Measurements from ENCODE around the gene ZNF232. TPM values are rescaled to one million over a fixed set of nuclear protein-coding genes. Genes with fewer than 3 reads are reported as not detected.

ZNF232 gene
- polyA plus RNA-seq, 1 of the 3 experiments (the other 2 are of a cell fraction): 3.4 TPM

DNA sequence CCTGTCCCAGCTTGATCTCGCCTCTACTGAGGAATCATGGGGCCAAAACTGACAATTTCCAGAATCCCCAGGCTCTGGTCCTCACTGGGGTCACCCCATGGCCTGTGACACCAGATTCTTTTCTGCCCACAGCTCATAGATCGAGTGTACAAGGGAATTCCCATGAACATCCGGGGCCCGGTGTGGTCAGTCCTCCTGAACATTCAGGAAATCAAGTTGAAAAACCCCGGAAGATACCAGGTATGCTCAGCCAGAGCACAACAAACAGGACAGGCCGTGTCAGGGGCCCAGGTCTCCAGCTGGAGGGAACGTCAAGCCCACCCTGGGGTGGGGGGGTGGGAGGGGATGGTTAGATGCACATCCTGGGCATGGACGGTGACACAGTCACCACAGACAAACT lies 21.6 kb upstream of the ZNF232 start:
- H3K79me2 ChIP-seq (ENCODE audit: insufficient read depth): no peaks in the 10 kb centered on the region
- no peak overlapping the region for H3K4me3 ChIP-seq (ENCODE audit: low read depth in 2 of 2, low read length in 1 of 2)
- no peaks in the 10 kb centered on the region for H4K20me1 ChIP-seq (ENCODE audit: insufficient read depth)
- H3K27me3 ChIP-seq (ENCODE audit: insufficient read depth): no peaks in the 10 kb centered on the region
- CTCF ChIA-PET: interaction anchor here (0.6 kb wide), 1 partner anchor 250 kb away, joined by 3 read pairs; no protein-coding TSS in a partner anchor
- H2AFZ ChIP-seq (ENCODE audit: low read depth): no peak overlapping the region
- no peaks in the 10 kb centered on the region for H3F3A ChIP-seq (replicated peaks; ENCODE audit: insufficient read depth)
- H3K4me2 ChIP-seq: no peak overlapping the region
- no peaks in the 10 kb centered on the region for H3K9me3 ChIP-seq
- no peak for DNase-seq
- H3K27ac ChIP-seq (ENCODE audit: low read depth in 2 of 2, low read length in 1 of 2): no peak overlapping the region
- 42% methylated on average over 7 of the region's 8 CpGs for WGBS (ENCODE audit: low lambda C conversion rate)
- TF ChIP-seq MXI1 (IDR thresholded peaks at IDR 0.05; ENCODE audit: low read depth, low read length) (no peak), FOXM1 (IDR thresholded peaks at IDR 0.05; ENCODE audit: low read depth) (no peak), EP300 (IDR thresholded peaks at IDR 0.05; ENCODE audit: borderline replicate concordance in 1 of 2, low read depth in 1 of 2, low read length in 1 of 2) (no peak), ELF1 (IDR thresholded peaks at IDR 0.05) (no peak), SIN3A (IDR thresholded peaks at IDR 0.05; ENCODE audit: borderline replicate concordance, low read depth, low read length) (no peak), TEAD4 (IDR thresholded peaks at IDR 0.05; ENCODE audit: borderline replicate concordance, insufficient read depth) (no peak), GABPA (IDR thresholded peaks at IDR 0.05; ENCODE audit: low read depth) (no peak), MEF2A (IDR thresholded peaks at IDR 0.05; ENCODE audit: borderline replicate concordance, low read depth) (no peak), YY1 (IDR thresholded peaks at IDR 0.05; ENCODE audit: low read depth) (no peak), NRF1 (IDR thresholded peaks at IDR 0.05; ENCODE audit: low read depth, low read length) (no peak), EZH2phosphoT487 (IDR thresholded peaks at IDR 0.05; ENCODE audit: borderline replicate concordance, low read depth) (no peak), CHD2 (IDR thresholded peaks at IDR 0.05; ENCODE audit: low read length, partially characterized antibody) (no peak), NFIC (IDR thresholded peaks at IDR 0.05; ENCODE audit: borderline replicate concordance) (no peak), TAF1 (IDR thresholded peaks at IDR 0.05; ENCODE audit: borderline replicate concordance, low read depth, low read length) (no peak)
- TF ChIP-seq, protein P1, sequence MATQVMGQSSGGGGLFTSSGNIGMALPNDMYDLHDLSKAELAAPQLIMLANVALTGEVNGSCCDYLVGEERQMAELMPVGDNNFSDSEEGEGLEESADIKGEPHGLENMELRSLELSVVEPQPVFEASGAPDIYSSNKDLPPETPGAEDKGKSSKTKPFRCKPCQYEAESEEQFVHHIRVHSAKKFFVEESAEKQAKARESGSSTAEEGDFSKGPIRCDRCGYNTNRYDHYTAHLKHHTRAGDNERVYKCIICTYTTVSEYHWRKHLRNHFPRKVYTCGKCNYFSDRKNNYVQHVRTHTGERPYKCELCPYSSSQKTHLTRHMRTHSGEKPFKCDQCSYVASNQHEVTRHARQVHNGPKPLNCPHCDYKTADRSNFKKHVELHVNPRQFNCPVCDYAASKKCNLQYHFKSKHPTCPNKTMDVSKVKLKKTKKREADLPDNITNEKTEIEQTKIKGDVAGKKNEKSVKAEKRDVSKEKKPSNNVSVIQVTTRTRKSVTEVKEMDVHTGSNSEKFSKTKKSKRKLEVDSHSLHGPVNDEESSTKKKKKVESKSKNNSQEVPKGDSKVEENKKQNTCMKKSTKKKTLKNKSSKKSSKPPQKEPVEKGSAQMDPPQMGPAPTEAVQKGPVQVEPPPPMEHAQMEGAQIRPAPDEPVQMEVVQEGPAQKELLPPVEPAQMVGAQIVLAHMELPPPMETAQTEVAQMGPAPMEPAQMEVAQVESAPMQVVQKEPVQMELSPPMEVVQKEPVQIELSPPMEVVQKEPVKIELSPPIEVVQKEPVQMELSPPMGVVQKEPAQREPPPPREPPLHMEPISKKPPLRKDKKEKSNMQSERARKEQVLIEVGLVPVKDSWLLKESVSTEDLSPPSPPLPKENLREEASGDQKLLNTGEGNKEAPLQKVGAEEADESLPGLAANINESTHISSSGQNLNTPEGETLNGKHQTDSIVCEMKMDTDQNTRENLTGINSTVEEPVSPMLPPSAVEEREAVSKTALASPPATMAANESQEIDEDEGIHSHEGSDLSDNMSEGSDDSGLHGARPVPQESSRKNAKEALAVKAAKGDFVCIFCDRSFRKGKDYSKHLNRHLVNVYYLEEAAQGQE (IDR thresholded peaks at IDR 0.05; ENCODE audit: low read depth, low read length): no peak
- TF ChIP-seq, protein P2, sequence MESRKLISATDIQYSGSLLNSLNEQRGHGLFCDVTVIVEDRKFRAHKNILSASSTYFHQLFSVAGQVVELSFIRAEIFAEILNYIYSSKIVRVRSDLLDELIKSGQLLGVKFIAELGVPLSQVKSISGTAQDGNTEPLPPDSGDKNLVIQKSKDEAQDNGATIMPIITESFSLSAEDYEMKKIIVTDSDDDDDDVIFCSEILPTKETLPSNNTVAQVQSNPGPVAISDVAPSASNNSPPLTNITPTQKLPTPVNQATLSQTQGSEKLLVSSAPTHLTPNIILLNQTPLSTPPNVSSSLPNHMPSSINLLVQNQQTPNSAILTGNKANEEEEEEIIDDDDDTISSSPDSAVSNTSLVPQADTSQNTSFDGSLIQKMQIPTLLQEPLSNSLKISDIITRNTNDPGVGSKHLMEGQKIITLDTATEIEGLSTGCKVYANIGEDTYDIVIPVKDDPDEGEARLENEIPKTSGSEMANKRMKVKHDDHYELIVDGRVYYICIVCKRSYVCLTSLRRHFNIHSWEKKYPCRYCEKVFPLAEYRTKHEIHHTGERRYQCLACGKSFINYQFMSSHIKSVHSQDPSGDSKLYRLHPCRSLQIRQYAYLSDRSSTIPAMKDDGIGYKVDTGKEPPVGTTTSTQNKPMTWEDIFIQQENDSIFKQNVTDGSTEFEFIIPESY (IDR thresholded peaks at IDR 0.05; ENCODE audit: borderline replicate concordance, low read depth): no peak
- TF ChIP-seq, protein P3, sequence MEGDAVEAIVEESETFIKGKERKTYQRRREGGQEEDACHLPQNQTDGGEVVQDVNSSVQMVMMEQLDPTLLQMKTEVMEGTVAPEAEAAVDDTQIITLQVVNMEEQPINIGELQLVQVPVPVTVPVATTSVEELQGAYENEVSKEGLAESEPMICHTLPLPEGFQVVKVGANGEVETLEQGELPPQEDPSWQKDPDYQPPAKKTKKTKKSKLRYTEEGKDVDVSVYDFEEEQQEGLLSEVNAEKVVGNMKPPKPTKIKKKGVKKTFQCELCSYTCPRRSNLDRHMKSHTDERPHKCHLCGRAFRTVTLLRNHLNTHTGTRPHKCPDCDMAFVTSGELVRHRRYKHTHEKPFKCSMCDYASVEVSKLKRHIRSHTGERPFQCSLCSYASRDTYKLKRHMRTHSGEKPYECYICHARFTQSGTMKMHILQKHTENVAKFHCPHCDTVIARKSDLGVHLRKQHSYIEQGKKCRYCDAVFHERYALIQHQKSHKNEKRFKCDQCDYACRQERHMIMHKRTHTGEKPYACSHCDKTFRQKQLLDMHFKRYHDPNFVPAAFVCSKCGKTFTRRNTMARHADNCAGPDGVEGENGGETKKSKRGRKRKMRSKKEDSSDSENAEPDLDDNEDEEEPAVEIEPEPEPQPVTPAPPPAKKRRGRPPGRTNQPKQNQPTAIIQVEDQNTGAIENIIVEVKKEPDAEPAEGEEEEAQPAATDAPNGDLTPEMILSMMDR (IDR thresholded peaks at IDR 0.05): no peak
- TF ChIP-seq, protein P4, sequence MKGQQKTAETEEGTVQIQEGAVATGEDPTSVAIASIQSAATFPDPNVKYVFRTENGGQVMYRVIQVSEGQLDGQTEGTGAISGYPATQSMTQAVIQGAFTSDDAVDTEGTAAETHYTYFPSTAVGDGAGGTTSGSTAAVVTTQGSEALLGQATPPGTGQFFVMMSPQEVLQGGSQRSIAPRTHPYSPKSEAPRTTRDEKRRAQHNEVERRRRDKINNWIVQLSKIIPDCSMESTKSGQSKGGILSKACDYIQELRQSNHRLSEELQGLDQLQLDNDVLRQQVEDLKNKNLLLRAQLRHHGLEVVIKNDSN (IDR thresholded peaks at IDR 0.05; ENCODE audit: borderline replicate concordance, low read depth): no peak
- TF ChIP-seq, protein P5, sequence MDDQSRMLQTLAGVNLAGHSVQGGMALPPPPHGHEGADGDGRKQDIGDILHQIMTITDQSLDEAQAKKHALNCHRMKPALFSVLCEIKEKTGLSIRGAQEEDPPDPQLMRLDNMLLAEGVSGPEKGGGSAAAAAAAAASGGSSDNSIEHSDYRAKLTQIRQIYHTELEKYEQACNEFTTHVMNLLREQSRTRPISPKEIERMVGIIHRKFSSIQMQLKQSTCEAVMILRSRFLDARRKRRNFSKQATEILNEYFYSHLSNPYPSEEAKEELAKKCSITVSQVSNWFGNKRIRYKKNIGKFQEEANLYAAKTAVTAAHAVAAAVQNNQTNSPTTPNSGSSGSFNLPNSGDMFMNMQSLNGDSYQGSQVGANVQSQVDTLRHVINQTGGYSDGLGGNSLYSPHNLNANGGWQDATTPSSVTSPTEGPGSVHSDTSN (IDR thresholded peaks at IDR 0.05): no peak
- TF ChIP-seq, protein P6, sequence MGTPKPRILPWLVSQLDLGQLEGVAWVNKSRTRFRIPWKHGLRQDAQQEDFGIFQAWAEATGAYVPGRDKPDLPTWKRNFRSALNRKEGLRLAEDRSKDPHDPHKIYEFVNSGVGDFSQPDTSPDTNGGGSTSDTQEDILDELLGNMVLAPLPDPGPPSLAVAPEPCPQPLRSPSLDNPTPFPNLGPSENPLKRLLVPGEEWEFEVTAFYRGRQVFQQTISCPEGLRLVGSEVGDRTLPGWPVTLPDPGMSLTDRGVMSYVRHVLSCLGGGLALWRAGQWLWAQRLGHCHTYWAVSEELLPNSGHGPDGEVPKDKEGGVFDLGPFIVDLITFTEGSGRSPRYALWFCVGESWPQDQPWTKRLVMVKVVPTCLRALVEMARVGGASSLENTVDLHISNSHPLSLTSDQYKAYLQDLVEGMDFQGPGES (IDR thresholded peaks at IDR 0.05; ENCODE audit: low read depth, low read length): no peak
- no peak overlapping the region for H3K9ac ChIP-seq
- no peaks in the 10 kb centered on the region for H3K36me3 ChIP-seq (replicated peaks in 1 of 2; ENCODE audit: control insufficient read depth in 1 of 2, insufficient read depth in 2 of 2, low read length in 1 of 2)
- POLR2A ChIA-PET: interaction anchor here (0.6 kb wide), 1 partner anchor 148 kb away, joined by 4 read pairs; no protein-coding TSS in a partner anchor
- no peaks in the 10 kb centered on the region for H3K4me1 ChIP-seq (ENCODE audit: control insufficient read depth in 1 of 2, insufficient read depth in 2 of 2, low read depth in 1 of 2, low read length in 1 of 2)
- H3K9me2 ChIP-seq: no peaks in the 10 kb centered on the region
